Measurements from ENCODE around the gene PTPRQ.
A peak's percentile ranks its signal among the peaks of the same experiment; 100 is the strongest.

PTPRQ gene, protein sequence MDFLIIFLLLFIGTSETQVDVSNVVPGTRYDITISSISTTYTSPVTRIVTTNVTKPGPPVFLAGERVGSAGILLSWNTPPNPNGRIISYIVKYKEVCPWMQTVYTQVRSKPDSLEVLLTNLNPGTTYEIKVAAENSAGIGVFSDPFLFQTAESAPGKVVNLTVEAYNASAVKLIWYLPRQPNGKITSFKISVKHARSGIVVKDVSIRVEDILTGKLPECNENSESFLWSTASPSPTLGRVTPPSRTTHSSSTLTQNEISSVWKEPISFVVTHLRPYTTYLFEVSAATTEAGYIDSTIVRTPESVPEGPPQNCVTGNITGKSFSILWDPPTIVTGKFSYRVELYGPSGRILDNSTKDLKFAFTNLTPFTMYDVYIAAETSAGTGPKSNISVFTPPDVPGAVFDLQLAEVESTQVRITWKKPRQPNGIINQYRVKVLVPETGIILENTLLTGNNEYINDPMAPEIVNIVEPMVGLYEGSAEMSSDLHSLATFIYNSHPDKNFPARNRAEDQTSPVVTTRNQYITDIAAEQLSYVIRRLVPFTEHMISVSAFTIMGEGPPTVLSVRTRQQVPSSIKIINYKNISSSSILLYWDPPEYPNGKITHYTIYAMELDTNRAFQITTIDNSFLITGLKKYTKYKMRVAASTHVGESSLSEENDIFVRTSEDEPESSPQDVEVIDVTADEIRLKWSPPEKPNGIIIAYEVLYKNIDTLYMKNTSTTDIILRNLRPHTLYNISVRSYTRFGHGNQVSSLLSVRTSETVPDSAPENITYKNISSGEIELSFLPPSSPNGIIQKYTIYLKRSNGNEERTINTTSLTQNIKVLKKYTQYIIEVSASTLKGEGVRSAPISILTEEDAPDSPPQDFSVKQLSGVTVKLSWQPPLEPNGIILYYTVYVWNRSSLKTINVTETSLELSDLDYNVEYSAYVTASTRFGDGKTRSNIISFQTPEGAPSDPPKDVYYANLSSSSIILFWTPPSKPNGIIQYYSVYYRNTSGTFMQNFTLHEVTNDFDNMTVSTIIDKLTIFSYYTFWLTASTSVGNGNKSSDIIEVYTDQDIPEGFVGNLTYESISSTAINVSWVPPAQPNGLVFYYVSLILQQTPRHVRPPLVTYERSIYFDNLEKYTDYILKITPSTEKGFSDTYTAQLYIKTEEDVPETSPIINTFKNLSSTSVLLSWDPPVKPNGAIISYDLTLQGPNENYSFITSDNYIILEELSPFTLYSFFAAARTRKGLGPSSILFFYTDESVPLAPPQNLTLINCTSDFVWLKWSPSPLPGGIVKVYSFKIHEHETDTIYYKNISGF (N-terminal part only)

DNA sequence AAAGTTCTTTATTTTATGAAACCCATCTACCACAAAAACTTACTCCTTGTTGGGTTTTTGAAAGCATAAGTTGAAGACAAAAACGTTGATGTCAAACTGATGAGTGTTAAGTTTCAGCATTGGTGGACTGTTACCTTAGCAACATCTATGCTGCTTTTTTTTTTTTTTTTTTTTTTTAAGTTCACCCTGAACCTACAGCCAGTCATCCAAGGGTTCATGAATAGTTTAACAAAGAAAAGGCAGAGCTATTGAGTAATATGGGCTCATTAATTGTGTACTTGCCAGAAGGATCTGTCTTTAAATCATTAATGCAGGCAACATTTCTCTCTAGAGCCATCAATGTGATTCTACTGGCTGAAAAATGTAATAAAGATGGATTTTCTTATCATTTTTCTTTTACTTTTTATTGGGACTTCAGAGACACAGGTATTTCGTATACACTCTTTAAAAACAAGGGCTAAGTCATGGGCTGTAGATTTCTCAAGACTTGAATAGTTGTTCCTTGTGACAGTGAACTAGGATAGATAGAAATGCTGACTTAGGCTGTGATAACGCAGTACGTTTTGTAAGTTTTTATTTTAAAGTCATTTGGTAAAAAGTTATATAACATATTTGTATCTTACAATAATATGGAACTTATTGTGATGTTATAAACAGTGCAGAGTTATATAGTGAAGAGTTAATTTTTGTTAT lies at the start of gene PTPRQ:
Gene PTPRQ (plus strand): TSS at position 262 of the 693 bp plus-strand sequence. CDS start 111 bp downstream, at position 373.
- Histone ChIP-seq H3K4me3 (ENCODE audit: low read length) (no peak within 1 kb of the TSS), H3K4me1 (ENCODE audit: low read length) (no peaks in the 10 kb centered on the region), H3K4me2 (ENCODE audit: low read depth, low read length) (no peak within 1 kb of the TSS), H3K9me2 (replicated peaks; ENCODE audit: insufficient read depth, low read length) (no peaks in the 10 kb centered on the region), H3K9ac (ENCODE audit: low read length) (no peak within 1 kb of the TSS), H3K36me3 (replicated peaks; ENCODE audit: insufficient read depth, low read length) (no peaks in the 10 kb centered on the region), H3F3A (ENCODE audit: insufficient read depth, low read length) (no peaks in the 10 kb centered on the region), H2AFZ (ENCODE audit: low read length) (no peak within 1 kb of the TSS), H4K20me1 (ENCODE audit: insufficient read depth, low read length) (no peaks in the 10 kb centered on the region), H3K27ac (ENCODE audit: low read length) (no peak within 1 kb of the TSS), H3K79me2 (ENCODE audit: low read length) (no peaks in the 10 kb centered on the region), H3K27me3 (replicated peaks; ENCODE audit: insufficient read depth, low read length) (no peaks in the 10 kb centered on the region), H3K9me3 (replicated peaks; ENCODE audit: insufficient read depth, low read length) (no peaks in the 10 kb centered on the region)
- no peak for TF ChIP-seq EZH2 (optimal IDR thresholded peaks at IDR 0.05; ENCODE audit: low read depth, low read length)
- no peak for TF ChIP-seq EZH2phosphoT487 (IDR thresholded peaks at IDR 0.05; ENCODE audit: low read length)
- TF ChIP-seq, protein P1, sequence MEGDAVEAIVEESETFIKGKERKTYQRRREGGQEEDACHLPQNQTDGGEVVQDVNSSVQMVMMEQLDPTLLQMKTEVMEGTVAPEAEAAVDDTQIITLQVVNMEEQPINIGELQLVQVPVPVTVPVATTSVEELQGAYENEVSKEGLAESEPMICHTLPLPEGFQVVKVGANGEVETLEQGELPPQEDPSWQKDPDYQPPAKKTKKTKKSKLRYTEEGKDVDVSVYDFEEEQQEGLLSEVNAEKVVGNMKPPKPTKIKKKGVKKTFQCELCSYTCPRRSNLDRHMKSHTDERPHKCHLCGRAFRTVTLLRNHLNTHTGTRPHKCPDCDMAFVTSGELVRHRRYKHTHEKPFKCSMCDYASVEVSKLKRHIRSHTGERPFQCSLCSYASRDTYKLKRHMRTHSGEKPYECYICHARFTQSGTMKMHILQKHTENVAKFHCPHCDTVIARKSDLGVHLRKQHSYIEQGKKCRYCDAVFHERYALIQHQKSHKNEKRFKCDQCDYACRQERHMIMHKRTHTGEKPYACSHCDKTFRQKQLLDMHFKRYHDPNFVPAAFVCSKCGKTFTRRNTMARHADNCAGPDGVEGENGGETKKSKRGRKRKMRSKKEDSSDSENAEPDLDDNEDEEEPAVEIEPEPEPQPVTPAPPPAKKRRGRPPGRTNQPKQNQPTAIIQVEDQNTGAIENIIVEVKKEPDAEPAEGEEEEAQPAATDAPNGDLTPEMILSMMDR (IDR thresholded peaks at IDR 0.05; ENCODE audit: low read length) = no peak
- DNase-seq = no peak

DNA sequence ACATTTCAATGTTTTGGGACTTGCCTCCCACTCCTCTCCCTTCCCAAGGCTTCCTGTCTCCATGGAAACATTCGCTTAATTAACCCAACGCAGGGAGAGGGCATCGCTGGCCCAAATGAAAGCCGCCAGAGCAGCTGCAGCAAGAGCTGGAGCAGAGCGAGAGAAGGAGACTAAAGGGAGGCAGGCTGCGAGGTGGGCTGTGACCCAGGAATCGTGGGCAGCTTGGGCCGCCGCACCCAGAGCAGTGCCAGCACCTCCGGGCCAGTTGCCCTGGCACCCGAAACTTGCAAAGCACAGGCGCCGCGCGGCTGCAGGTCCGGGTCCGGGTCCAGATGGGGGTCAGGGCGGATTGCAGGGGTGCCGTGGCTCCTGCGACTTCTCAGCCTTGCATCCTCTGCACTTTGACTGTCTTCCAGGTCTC lies 43.5 kb upstream of the PTPRQ start:
- H3K36me3 ChIP-seq (replicated peaks; ENCODE audit: insufficient read depth, low read length) = no peaks in the 10 kb centered on the region
- H3K79me2 ChIP-seq (ENCODE audit: low read length) = no peaks in the 10 kb centered on the region
- no peaks in the 10 kb centered on the region for H4K20me1 ChIP-seq (ENCODE audit: insufficient read depth, low read length)
- TF ChIP-seq, protein P1 (IDR thresholded peaks at IDR 0.05; ENCODE audit: low read length) = no peak
- TF ChIP-seq EZH2phosphoT487 (IDR thresholded peaks at IDR 0.05; ENCODE audit: low read length) (no peak), EZH2 (optimal IDR thresholded peaks at IDR 0.05; ENCODE audit: low read depth, low read length) (no peak)
- no peak overlapping the region for H3K27ac ChIP-seq (ENCODE audit: low read length)
- H3K9ac ChIP-seq (ENCODE audit: low read length) = peak overlapping the region; percentile 22; the same call in 1 of the 2 replicates
- no peak for DNase-seq
- no peaks in the 10 kb centered on the region for H3F3A ChIP-seq (ENCODE audit: insufficient read depth, low read length)
- H3K4me2 ChIP-seq (ENCODE audit: low read depth, low read length) = peak overlapping the region; percentile 42
- peak overlapping the region; percentile 49 for H2AFZ ChIP-seq (ENCODE audit: low read length)
- H3K9me3 ChIP-seq (replicated peaks; ENCODE audit: insufficient read depth, low read length) = no peaks in the 10 kb centered on the region
- no peaks in the 10 kb centered on the region for H3K27me3 ChIP-seq (replicated peaks; ENCODE audit: insufficient read depth, low read length)
- H3K4me3 ChIP-seq (ENCODE audit: low read length) = peak overlapping the region; percentile 42
- H3K9me2 ChIP-seq (replicated peaks; ENCODE audit: insufficient read depth, low read length) = no peaks in the 10 kb centered on the region
- H3K4me1 ChIP-seq (ENCODE audit: low read length) = peaks cover 3% of the 10 kb centered on the region; the same call in 1 of the 2 replicates

DNA sequence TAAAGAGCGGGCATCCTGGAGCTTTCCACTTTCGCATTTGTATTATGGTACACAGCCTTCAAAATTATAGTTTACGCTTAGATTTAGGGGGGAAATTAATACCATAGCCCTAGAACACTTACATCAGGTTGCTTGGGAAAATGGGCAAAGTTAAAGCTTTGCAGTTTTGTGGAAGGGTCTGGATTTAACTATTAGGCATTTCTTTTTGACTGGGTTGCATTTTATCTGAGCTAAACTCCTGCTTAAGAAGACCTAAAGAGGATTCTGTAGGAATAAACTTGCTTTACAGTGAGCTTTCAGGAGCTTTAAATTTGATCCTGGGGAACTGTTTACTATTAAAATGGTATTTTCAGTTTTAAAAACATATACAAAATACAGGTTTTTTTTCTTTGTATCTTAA lies 42.8 kb upstream of the PTPRQ start:
- peak overlapping the region; percentile 42 for H3K4me2 ChIP-seq (ENCODE audit: low read depth, low read length)
- H3K4me1 ChIP-seq (ENCODE audit: low read length) = peaks cover 4% of the 10 kb centered on the region; the same call in 1 of the 2 replicates
- no peaks in the 10 kb centered on the region for H3K36me3 ChIP-seq (replicated peaks; ENCODE audit: insufficient read depth, low read length)
- TF ChIP-seq, protein P1 (IDR thresholded peaks at IDR 0.05; ENCODE audit: low read length) = no peak
- TF ChIP-seq EZH2phosphoT487 (IDR thresholded peaks at IDR 0.05; ENCODE audit: low read length) = no peak
- no peak for DNase-seq
- H3K79me2 ChIP-seq (ENCODE audit: low read length) = no peaks in the 10 kb centered on the region
- no peak overlapping the region; the same call in 1 of the 2 replicates for H3K9ac ChIP-seq (ENCODE audit: low read length)
- no peaks in the 10 kb centered on the region for H3K27me3 ChIP-seq (replicated peaks; ENCODE audit: insufficient read depth, low read length)
- H3K9me2 ChIP-seq (replicated peaks; ENCODE audit: insufficient read depth, low read length) = no peaks in the 10 kb centered on the region
- H3K27ac ChIP-seq (ENCODE audit: low read length) = no peak overlapping the region
- H4K20me1 ChIP-seq (ENCODE audit: insufficient read depth, low read length) = no peaks in the 10 kb centered on the region
- H2AFZ ChIP-seq (ENCODE audit: low read length) = peak overlapping the region; percentile 49; the same call in 1 of the 2 replicates
- H3K4me3 ChIP-seq (ENCODE audit: low read length) = peak overlapping the region; percentile 42
- no peaks in the 10 kb centered on the region for H3F3A ChIP-seq (ENCODE audit: insufficient read depth, low read length)
- H3K9me3 ChIP-seq (replicated peaks; ENCODE audit: insufficient read depth, low read length) = no peaks in the 10 kb centered on the region

Measured in MM.1S (cell line).